Stimulated activated CD4-positive, alpha-beta T cell treated with anti-CD3 and anti-CD28 coated beads, TNF-alpha, amount 100 ng/mL, for 4 hours (primary cell): ENCODE results near the gene RAB36.

Source experiments
- DNase-seq, 3 experiments: peaks; one replicate each; pipeline ENCODE4 v3.0.0-alpha.2; 2020; ENCODE audit warnings: low read depth in 3 of 3

RAB36 gene

GRCh38 chr22:23158516-23159290, 13.4 kb downstream of the RAB36 start:
- no peak for DNase-seq

DNA sequence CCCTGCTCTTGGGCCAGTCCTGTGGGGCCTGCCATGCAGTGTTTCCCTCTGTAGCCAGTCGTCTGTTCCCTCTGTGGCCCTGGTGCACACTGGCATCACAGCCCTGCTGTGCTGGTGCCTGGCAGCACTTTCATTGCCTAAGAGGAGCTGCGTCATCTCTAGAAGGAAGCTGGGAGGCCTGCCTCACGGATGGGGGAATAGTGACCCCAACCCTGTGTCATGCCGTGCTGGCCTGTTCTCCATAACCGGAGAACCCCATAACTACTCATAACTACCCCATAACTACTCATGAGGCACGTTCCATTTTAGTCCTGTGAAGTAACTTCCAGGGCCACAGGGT, 14.0 kb downstream of the RAB36 start:
- no peak for DNase-seq

GRCh38 chr22:23161029-23161428, 15.8 kb downstream of the RAB36 start:
- no peak for DNase-seq

DNA sequence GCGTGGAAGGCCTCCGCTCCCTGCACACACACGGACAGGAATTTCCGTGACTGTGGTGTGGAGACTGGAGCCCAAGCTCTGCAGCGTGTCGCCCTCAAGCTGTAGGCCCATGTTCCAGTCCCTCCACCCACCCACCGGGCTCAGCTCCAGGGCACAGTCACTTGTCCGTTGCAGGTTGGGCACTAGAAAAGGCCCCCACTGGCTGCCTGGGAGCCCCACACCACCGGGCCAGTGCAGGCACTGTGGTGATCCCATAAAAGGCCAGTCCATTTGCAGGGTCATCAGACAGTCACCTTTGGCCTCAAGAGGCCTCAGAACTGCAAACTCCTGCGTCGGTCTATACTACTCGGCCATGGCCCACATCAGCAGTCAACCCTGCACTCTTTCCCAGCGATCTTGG, 16.3 kb downstream of the RAB36 start:
- DNase-seq, result no peak

- no peak for DNase-seq
Measured at GRCh38 chr22:23163665-23164064, 18.4 kb downstream of the RAB36 start.

DNA sequence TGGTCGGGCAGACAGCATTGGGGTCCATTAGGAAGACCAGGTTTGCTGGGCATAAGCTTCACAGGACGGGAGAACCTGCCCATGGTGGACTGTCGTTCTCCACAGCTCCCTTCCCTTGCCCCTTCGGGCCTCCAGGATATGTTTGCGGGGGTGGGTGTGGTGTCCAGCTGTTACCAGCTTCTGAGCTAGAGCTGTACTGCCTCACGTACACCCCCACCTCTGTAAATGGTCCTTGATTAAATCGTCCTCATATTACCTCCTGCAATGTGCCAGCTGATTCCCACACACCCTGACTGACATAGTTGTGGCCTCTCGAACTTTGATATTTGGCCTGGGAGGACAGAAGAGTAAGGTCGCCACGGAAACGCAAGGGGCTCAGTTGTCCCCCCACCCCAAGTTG, 18.8 kb downstream of the RAB36 start:
- DNase-seq, result no peak

GRCh38 chr22:23166042-23166831, 21.0 kb downstream of the RAB36 start:
- no peak for DNase-seq

DNA sequence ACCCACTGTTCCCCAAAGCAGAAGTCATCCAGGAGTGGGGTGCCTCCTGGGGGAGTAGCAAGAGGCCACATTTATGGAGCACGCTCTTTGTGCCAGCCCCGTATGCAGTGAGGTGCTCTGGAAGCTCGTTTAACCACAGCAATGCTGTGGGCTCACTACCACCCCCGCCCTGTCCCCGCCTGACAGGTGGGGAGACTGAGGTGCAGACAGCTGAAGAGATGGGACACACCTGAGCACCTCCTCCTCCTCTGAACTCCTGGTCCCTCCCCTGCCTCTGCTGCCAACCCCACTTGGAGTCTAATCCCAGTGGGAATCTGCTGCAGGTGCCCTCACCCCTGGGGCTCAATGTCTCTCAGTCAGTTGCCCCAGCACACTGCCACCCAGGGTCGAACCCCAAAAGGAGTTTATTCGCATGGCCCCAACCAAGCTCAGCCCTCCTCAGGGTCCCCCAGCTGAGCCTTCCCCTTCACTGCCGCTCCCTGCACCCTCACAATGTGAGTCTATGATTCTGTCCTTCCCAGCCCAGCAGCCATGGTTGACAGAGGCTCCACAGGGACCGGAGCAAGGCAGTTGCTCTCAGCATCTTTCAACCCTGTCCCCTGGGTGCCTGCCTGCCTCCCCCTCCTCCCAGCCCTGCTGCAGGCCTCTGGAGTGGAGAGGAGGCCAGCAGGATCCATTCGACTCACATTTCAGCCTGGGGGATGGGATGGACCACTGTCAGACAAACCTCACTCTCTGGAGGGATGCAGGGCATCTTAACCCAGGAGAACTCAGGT, 21.8 kb downstream of the RAB36 start:
- DNase-seq, result no peak

DNA sequence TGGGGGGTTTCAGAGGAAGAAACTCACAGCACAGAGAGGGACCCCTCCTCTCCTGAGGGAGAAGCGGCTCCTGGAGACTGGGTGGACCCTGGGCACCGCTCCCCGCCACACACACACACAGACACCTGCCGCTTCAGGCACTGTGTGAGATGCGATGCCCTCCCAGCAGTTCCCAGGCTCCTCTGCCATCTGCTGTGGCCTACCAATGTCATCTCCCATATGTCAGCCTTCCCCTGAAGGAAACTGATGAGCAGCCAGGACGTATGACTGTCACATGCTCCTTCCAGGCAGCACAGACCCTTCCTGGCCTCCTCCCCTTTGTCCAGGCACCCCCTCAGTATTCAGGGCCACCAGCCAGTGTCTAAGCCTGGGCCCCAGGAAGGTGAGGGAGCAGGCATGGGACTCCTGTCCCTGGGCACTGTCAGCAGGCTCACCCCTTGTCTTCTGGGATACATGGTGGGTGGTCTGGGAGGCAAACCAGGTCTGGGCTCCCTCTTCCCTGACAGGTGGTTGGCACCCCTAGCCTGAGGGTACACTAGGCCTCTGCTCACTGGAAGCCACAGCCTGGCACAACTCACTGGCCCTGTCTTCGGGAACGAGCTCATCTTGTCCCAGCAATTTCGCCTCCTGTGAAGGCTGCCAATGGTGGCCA, 23.2 kb downstream of the RAB36 start:
- DNase-seq, result no peak

DNA sequence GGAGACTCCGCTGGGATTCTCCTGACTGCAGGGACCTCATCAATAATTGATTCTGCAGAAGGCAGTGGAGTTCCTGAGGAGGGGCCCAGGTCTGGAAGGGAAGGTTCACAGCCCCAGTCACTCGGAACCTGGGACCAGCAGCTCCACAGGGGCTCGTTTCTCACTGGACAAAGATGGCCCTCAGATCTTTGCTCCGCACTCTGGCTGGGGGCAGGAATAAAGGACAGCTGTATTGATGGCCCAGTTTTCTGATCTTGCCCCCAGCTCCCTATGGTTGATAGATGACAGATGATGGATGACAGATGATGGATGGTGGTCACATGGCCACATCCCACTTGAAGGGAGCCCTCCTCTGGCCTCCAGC, 23.7 kb downstream of the RAB36 start:
- no peak for DNase-seq

- DNase-seq, result no peak
Measured at GRCh38 chr22:23175817-23176644, 30.8 kb downstream of the RAB36 start.

DNA sequence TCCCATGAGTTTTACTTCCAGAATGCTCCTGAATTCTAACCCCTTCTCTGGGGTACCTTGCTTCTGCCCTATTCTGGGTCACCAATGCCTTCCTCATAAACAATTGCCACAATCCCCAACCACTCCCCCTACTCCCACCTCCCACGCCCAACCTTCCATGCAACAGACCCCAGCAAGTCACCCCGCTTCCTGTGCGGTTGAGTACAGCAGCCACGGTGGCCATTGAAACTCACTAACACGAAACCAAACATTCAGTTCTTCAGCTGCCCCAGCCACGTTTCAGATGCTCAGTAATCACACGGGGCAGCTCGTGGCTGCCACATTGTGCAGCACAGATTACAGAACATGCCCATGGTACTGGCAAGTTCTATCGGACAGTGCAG, 31.4 kb downstream of the RAB36 start:
- no peak for DNase-seq

DNA sequence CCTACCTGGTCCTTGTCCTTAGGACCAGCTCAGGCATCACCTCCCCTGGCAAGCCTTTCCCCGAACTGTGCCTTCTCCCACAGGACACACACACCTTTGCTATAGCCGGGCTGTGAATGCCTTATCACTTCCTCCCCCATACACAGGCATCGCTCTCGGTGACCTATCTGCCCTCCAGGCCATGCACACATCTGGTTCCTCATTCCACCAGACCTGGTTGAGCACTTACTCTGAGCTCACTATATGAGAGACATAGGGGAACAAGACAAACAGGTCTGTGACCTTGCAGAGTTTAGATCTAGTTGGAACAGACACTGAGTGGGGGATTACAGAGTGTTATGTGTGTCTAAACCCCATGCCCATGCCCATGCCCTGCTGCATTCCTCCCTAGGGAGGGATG, 31.9 kb downstream of the RAB36 start:
- DNase-seq, result no peak

DNA sequence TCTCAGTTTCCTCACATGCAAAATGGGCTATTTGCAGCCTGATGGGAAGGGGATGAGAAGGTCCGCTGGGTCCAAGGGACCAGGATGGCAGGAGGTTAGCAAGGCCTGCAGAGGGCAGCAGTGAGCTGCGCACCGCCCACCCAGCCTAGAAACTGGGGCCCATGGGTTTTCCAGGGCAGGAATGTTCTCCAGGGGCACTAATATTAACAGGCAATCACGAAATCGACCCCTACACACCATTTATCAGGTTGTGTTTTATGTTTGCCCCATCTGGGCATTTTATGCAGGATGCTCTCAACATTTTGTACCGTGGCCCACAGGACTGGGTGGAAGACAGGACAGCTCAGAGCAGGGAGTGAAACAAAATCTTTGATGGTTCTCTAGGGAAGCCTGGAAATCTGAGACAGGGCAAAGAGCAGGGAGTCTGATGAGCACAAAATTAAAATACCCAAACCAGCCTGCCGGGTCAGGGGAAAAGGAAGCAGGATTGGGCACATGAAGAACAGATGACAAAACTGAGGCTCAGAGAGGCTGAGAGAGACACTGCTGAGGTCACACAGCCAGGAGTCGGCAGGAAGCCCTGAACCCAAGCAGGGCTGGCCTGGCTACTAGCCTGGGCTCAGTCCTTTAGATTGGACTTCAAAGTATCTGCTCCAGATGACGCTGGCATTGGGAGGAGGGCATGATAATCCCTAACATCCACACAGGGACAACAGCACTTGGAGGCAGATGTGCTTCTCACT, 33.4 kb downstream of the RAB36 start:
- peak; percentile 32 to 44 (median 42) for DNase-seq

- DNase-seq, result no peak
Measured at GRCh38 chr22:23179381-23180299, 34.4 kb downstream of the RAB36 start.

DNA sequence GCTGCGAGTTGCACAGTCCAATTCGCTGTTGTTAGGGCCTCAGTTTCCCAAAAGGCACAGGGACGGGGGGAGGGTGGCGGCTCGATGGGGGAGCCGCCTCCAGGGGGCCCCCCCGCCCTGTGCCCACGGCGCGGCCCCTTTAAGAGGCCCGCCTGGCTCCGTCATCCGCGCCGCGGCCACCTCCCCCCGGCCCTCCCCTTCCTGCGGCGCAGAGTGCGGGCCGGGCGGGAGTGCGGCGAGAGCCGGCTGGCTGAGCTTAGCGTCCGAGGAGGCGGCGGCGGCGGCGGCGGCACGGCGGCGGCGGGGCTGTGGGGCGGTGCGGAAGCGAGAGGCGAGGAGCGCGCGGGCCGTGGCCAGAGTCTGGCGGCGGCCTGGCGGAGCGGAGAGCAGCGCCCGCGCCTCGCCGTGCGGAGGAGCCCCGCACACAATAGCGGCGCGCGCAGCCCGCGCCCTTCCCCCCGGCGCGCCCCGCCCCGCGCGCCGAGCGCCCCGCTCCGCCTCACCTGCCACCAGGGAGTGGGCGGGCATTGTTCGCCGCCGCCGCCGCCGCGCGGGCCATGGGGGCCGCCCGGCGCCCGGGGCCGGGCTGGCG, 35.1 kb downstream of the RAB36 start, which contains the start of gene BCR:
Gene BCR (plus strand): TSS at position 209 of the 592 bp plus-strand sequence. CDS start 452 bp downstream, outside the sequence.
- DNase-seq, result peak in 2 of 3 experiments; percentile 32 to 47

DNA sequence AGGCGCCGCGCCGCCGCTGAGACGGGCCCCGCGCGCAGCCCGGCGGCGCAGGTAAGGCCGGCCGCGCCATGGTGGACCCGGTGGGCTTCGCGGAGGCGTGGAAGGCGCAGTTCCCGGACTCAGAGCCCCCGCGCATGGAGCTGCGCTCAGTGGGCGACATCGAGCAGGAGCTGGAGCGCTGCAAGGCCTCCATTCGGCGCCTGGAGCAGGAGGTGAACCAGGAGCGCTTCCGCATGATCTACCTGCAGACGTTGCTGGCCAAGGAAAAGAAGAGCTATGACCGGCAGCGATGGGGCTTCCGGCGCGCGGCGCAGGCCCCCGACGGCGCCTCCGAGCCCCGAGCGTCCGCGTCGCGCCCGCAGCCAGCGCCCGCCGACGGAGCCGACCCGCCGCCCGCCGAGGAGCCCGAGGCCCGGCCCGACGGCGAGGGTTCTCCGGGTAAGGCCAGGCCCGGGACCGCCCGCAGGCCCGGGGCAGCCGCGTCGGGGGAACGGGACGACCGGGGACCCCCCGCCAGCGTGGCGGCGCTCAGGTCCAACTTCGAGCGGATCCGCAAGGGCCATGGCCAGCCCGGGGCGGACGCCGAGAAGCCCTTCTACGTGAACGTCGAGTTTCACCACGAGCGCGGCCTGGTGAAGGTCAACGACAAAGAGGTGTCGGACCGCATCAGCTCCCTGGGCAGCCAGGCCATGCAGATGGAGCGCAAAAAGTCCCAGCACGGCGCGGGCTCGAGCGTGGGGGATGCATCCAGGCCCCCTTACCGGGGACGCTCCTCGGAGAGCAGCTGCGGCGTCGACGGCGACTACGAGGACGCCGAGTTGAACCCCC, 35.8 kb downstream of the RAB36 start:
- DNase-seq, result no peak

GRCh38 chr22:23181721-23182308, 36.5 kb downstream of the RAB36 start:
- DNase-seq, result no peak
